MCF 10A (cell line): ENCODE results near the gene ACSL4. TPM values are rescaled to one million over a fixed set of nuclear protein-coding genes. Genes with fewer than 3 reads are reported as not detected.
"Not testable (repeated sequence)": the region's sequence is repeated elsewhere in the genome, so short reads cannot be mapped to it uniquely, and the experiment has no call there.

ENCODE experiments used
- BruUV-seq: library from RNA; stranded (reverse); fragments of 400-500 nt; replicated peaks from 2 replicates; lab custom pipeline; 2021; lab: Mats Ljungman, UMichigan
- CTCF ChIA-PET: fragments of 300-600 bp; sonication (Branson Sonifier 250); formaldehyde crosslinking; extraction: SDS; loops from one replicate; lab custom pipeline; 2021; ENCODE audit warnings: antibody characterized with exemption, inconsistent platforms; lab: Yijun Ruan, JAX
- POLR2A ChIA-PET: fragments of 300-600, 350-650 bp; sonication (Branson Sonifier 250); formaldehyde crosslinking; extraction: SDS; loops from one replicate; lab custom pipeline; 2020; ENCODE audit warnings: antibody characterized with exemption, inconsistent platforms; lab: Yijun Ruan, JAX
- DNase-seq: peaks from one replicate; pipeline ENCODE4 v3.0.0-alpha.2; 2018; ENCODE audit not compliant: unreplicated experiment
- H3K27ac Mint-ChIP-seq: one replicate; pipeline ENCODE4 v1.8.0; 2022; ENCODE audit warnings: mild to moderate bottlenecking, low read depth, mixed read lengths; ENCODE audit not compliant: unreplicated experiment
- H3K27me3 Mint-ChIP-seq: one replicate; pipeline ENCODE4 v1.8.0; 2022; ENCODE audit warnings: mixed read lengths; ENCODE audit not compliant: insufficient read depth, unreplicated experiment
- H3K36me3 Mint-ChIP-seq: one replicate; pipeline ENCODE4 v1.8.0; 2022; ENCODE audit warnings: mild to moderate bottlenecking, moderate library complexity, mixed read lengths; ENCODE audit not compliant: insufficient read depth, unreplicated experiment
- H3K4me1 Mint-ChIP-seq: one replicate; pipeline ENCODE4 v1.8.0; 2022; ENCODE audit warnings: mixed read lengths; ENCODE audit not compliant: insufficient read depth, unreplicated experiment
- H3K4me3 Mint-ChIP-seq: one replicate; pipeline ENCODE4 v1.8.0; 2022; ENCODE audit warnings: mild to moderate bottlenecking, moderate library complexity, mixed read lengths; ENCODE audit not compliant: unreplicated experiment
- H3K9me3 Mint-ChIP-seq: one replicate; pipeline ENCODE4 v1.8.0; 2022; ENCODE audit warnings: mixed read lengths; ENCODE audit not compliant: unreplicated experiment
- intact Hi-C: fragments of 100-400 bp; cut with micrococcal nuclease; formaldehyde crosslinking; loops from 2 replicates; pipeline ENCODE4 v1.14.1; 2022
- total RNA-seq: library from RNA; stranded (reverse); gene quantifications from 2 replicates; pipeline ENCODE4 v1.2.3, GENCODE V29; 2022
- TF ChIP-seq, protein P1 (sequence below): fragments of 200-600 bp; IDR thresholded peaks from one replicate; pipeline ENCODE4 v1.8.0; 2022; ENCODE audit warnings: antibody characterized with exemption, mild to moderate bottlenecking; ENCODE audit not compliant: unreplicated experiment

Gene ACSL4
- total RNA-seq, 1 experiment from 2014 or later: 70.1 TPM

GRCh38 chrX:109638158-109638557 is 94.9 kb downstream of the ACSL4 start:
- POLR2A ChIA-PET: interaction anchor here (0.6 kb wide), 1 partner anchor 18 kb away, joined by 3 read pairs; no protein-coding TSS in a partner anchor
- H3K4me1 Mint-ChIP-seq: no peaks in the 10 kb centered on the region
- H3K4me3 Mint-ChIP-seq: no peak overlapping the region
- H3K9me3 Mint-ChIP-seq: no peaks in the 10 kb centered on the region
- peaks cover 25% of the 10 kb centered on the region for H3K27me3 Mint-ChIP-seq
- TF ChIP-seq, protein P1, sequence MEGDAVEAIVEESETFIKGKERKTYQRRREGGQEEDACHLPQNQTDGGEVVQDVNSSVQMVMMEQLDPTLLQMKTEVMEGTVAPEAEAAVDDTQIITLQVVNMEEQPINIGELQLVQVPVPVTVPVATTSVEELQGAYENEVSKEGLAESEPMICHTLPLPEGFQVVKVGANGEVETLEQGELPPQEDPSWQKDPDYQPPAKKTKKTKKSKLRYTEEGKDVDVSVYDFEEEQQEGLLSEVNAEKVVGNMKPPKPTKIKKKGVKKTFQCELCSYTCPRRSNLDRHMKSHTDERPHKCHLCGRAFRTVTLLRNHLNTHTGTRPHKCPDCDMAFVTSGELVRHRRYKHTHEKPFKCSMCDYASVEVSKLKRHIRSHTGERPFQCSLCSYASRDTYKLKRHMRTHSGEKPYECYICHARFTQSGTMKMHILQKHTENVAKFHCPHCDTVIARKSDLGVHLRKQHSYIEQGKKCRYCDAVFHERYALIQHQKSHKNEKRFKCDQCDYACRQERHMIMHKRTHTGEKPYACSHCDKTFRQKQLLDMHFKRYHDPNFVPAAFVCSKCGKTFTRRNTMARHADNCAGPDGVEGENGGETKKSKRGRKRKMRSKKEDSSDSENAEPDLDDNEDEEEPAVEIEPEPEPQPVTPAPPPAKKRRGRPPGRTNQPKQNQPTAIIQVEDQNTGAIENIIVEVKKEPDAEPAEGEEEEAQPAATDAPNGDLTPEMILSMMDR: no peak
- intact Hi-C loops: no loop called here
- DNase-seq: no peak
- H3K27ac Mint-ChIP-seq: no peak overlapping the region
- no TSS peak for BruUV-seq
- peaks cover 13% of the 10 kb centered on the region for H3K36me3 Mint-ChIP-seq
- CTCF ChIA-PET: interaction anchor here (0.6 to 1.3 kb wide), 4 partner anchors 74 to 643 kb away, joined by 3 to 8 read pairs (median 4); no protein-coding TSS in a partner anchor

GRCh38 chrX:109637477-109637876 is 95.6 kb downstream of the ACSL4 start:
- H3K9me3 Mint-ChIP-seq, H3K4me3 Mint-ChIP-seq, POLR2A ChIA-PET, intact Hi-C loops, CTCF ChIA-PET, H3K4me1 Mint-ChIP-seq, H3K27ac Mint-ChIP-seq, BruUV-seq, DNase-seq: not testable (repeated sequence)
- H3K27me3 Mint-ChIP-seq: peaks cover 22% of the 10 kb centered on the region
- peaks cover 13% of the 10 kb centered on the region for H3K36me3 Mint-ChIP-seq

- intact Hi-C loops: no loop called here
- POLR2A ChIA-PET: interaction anchor here (0.7 to 1.0 kb wide), 3 partner anchors 9 to 97 kb away, joined by 3 to 4 read pairs (median 3); no protein-coding TSS in a partner anchor
- Mint-ChIP-seq H3K4me1 (no peaks in the 10 kb centered on the region), H3K4me3 (no peak overlapping the region), H3K9me3 (no peaks in the 10 kb centered on the region), H3K27ac (no peak overlapping the region), H3K27me3 (peaks cover 23% of the 10 kb centered on the region), H3K36me3 (peaks cover 14% of the 10 kb centered on the region)
- TF ChIP-seq, protein P1: no peak
- CTCF ChIA-PET: interaction anchor here (0.6 to 8.4 kb wide), 16 partner anchors 8 to 935 kb away, joined by 3 to 97 read pairs (median 3); no protein-coding TSS in a partner anchor
- BruUV-seq: no TSS peak
- peak; percentile 31 for DNase-seq
Observed at GRCh38 chrX:109635146-109635545, 97.9 kb downstream of the ACSL4 start.

GRCh38 chrX:109632906-109633504 is 100.1 kb downstream of the ACSL4 start:
- DNase-seq: peak; percentile 45
- H3K27ac Mint-ChIP-seq: no peak overlapping the region
- no TSS peak for BruUV-seq
- H3K36me3 Mint-ChIP-seq: peaks cover 6% of the 10 kb centered on the region
- no peaks in the 10 kb centered on the region for H3K9me3 Mint-ChIP-seq
- H3K4me1 Mint-ChIP-seq: no peaks in the 10 kb centered on the region
- CTCF ChIA-PET: interaction anchor here (0.6 to 8.4 kb wide), 14 partner anchors 8 to 934 kb away, joined by 3 to 97 read pairs (median 3); partner anchors contain the start of gene GUCY2F
- peaks cover 26% of the 10 kb centered on the region for H3K27me3 Mint-ChIP-seq
- intact Hi-C loops: loop anchor here (1.0 to 5.0 kb wide), 4 partner anchors 96 to 936 kb away; partner anchors contain the start of gene NXT2
- TF ChIP-seq, protein P1: peak; percentile 32
- POLR2A ChIA-PET: interaction anchor here (1.5 kb wide), 1 partner anchor 147 kb away, joined by 3 read pairs; no protein-coding TSS in a partner anchor
- no peak overlapping the region for H3K4me3 Mint-ChIP-seq
